GM21619 (cell line): ENCODE measurements around the gene OR2A2.

Source experiments
- ATAC-seq: cut with Tn5 transposase; IDR thresholded peaks from one replicate; pipeline ENCODE4 v1.9.1; 2021; ENCODE audit not compliant: unreplicated experiment

The OR2A2 gene

DNA sequence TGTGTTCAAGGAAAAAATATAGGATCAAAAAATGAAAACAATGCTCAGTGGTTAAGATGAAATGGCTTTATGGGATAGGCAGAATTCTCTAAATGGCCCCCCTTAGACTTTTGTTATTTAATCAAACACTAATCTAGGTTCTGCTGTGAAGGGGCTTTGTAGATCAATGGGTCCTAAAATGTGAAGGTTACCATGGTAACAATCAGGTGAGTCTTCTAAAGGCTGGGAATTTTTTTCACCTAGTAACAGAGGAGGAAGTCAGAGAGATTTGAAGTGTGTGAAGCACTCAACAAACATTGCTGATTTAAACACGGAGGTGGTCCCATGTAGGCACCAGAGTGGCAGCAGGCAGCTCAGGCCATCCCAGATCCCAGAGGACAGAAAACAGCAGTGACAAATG is 24.7 kb downstream of the OR2A2 start:
- ATAC-seq, result no peak

GRCh38 chr7:144137501-144137900 is 28.1 kb downstream of the OR2A2 start:
- no peak for ATAC-seq

- ATAC-seq, result no peak
Measured at GRCh38 chr7:144142187-144142586, 32.8 kb downstream of the OR2A2 start.

DNA sequence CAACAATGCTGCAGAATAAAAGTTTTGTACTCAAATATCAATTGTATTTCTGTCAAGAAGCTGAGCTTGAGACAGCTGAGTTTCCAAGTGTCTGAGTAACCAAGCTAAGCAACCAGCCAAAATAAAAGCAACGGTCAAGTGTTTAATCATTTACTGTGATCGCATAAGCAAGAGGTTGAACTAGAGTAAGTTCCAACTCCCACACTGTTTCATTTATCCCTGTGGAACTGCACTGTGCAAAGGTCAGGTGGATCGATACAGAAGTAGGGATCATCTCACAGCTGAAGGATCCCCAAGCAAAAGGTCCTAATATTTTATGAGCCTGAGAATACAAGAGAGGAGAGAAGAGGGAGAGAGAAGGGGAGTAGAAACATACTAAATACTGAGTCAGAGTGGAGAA is 35.0 kb downstream of the OR2A2 start:
- ATAC-seq, result no peak

DNA sequence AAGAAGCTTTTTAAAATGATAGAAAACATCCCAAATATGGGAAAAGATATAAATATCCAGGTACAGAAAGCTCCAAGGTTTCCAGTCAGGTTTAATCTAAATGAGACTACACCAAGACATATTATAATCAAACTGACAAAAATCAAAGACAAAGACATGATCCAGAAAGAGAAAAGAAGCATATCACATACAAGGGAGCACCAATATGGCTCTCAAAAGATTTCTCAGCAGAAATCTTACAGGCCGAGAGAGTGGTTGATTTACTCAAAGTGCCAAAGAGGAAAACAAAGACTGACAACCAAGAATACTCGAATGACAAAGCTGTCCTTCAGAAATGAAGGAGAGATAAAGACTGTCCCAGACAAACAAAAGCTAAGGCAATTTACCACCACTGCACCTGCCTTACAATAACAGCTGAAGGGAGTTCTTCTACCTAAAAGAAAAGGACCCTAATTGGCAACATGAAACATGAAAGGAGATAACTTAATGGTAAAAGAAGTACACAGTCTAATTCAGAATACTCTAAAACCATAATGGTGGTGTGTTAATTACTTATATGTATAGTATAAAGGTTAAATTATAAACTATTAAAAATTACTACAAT is 38.9 kb downstream of the OR2A2 start:
- ATAC-seq, result no peak

- no peak for ATAC-seq
Measured at GRCh38 chr7:144158861-144159260, 49.5 kb downstream of the OR2A2 start.
